ENCODE results near the gene AGPS.

- no peak for TF ChIP-seq TAF1 (conservative IDR thresholded peaks at IDR 0.05)
- no peak for TF ChIP-seq CTCF (IDR thresholded peaks at IDR 0.05; ENCODE audit: low read depth, low read length, missing input control)
- no peak for TF ChIP-seq SP1 (IDR thresholded peaks at IDR 0.05)
- TF ChIP-seq RAD21 (IDR thresholded peaks at IDR 0.05) = no peak
- TF ChIP-seq EGR1 (IDR thresholded peaks at IDR 0.05; ENCODE audit: low read depth in 2 of 2) = no peak
- TF ChIP-seq YY1 (IDR thresholded peaks at IDR 0.05) = no peak
- no peak for TF ChIP-seq MAX (IDR thresholded peaks at IDR 0.05)
- no peak for TF ChIP-seq ATF3 (IDR thresholded peaks at IDR 0.05)
- TF ChIP-seq GABPA (IDR thresholded peaks at IDR 0.05 in 1 of 2, conservative IDR thresholded peaks at IDR 0.05 in 1 of 2) = no peak
- no peak for TF ChIP-seq HNF4G (IDR thresholded peaks at IDR 0.05)
- TF ChIP-seq REST (IDR thresholded peaks at IDR 0.05) = no peak
- no peak for TF ChIP-seq RXRA (IDR thresholded peaks at IDR 0.05)
- TF ChIP-seq JUND (IDR thresholded peaks at IDR 0.05) = no peak
These were observed 72.0 kb downstream of the AGPS start for GRCh38 chr2:177464549-177464948.
